ENCODE data around the gene ZNF629. TPM values are rescaled to one million over a fixed set of nuclear protein-coding genes. Genes with fewer than 3 reads are reported as not detected.

Gene ZNF629
- total RNA-seq, 1 donor, result 19.4 TPM

- H3K4me3 ChIP-seq (ENCODE audit: low read depth, low read length), result no peak overlapping the region
- no peak for TF ChIP-seq CTCF (IDR thresholded peaks at IDR 0.05; ENCODE audit: insufficient read depth, low read depth, low read length)
- no peak for DNase-seq (ENCODE audit: low read depth)
These were observed 57.9 kb downstream of the ZNF629 start for GRCh38 chr16:30728899-30729672.

Small RNAs within 50 kb of the gene (small RNA-seq; reads per million reads assigned to genes)
- not detected for gene RF00017

Other genes starting within 250 kb of the ZNF629 start
- 4.3 and 6.1 TPM in 2 replicates for gene ZNF764, start 228.8 kb downstream of the ZNF629 start, total RNA-seq
- gene ZNF688, start 215.5 kb downstream of the ZNF629 start, total RNA-seq, result 6.5 and 12.9 TPM in 2 replicates
- 9.7 and 13.0 TPM in 2 replicates for gene ZNF785, start 201.5 kb downstream of the ZNF629 start, total RNA-seq
- 6.9 and 7.4 TPM in 2 replicates for gene ZNF689, start 176.8 kb downstream of the ZNF629 start, total RNA-seq
- 5.2 and 5.6 TPM in 2 replicates for gene PRR14, start 136.2 kb downstream of the ZNF629 start, total RNA-seq
- gene FBRS, start 128.8 kb downstream of the ZNF629 start, total RNA-seq, result 30.2 and 30.3 TPM in 2 replicates
- 15.1 and 16.8 TPM in 2 replicates for gene SRCAP, start 88.0 kb downstream of the ZNF629 start, total RNA-seq
- gene PHKG2, start 38.8 kb downstream of the ZNF629 start, total RNA-seq, result 22.2 and 26.3 TPM in 2 replicates
- 1.3 and 3.2 TPM in 2 replicates for gene CFAP119, start 25.1 kb downstream of the ZNF629 start, total RNA-seq
- gene RNF40, start 24.9 kb downstream of the ZNF629 start, total RNA-seq, result 68.9 and 88.9 TPM in 2 replicates
- 35.0 and 51.2 TPM in 2 replicates for gene BCL7C, start 106.9 kb upstream of the ZNF629 start, total RNA-seq
- 3.2 and 3.5 TPM in 2 replicates for gene CTF1, start 109.4 kb upstream of the ZNF629 start, total RNA-seq
- 26.8 and 29.3 TPM in 2 replicates for gene FBXL19, start 136.4 kb upstream of the ZNF629 start, total RNA-seq
- 43.6 and 45.7 TPM in 2 replicates for gene ORAI3, start 161.9 kb upstream of the ZNF629 start, total RNA-seq
- gene SETD1A, start 170.5 kb upstream of the ZNF629 start, total RNA-seq, result 3.5 and 8.1 TPM in 2 replicates
- gene HSD3B7, start 198.0 kb upstream of the ZNF629 start, total RNA-seq, result 24.8 and 26.8 TPM in 2 replicates
- 2.2 and 2.6 TPM in 2 replicates for gene STX1B, start 223.4 kb upstream of the ZNF629 start, total RNA-seq
- gene STX4, start 246.4 kb upstream of the ZNF629 start, total RNA-seq, result 15.5 and 24.2 TPM in 2 replicates